Pancreas (tissue), 10 donors: ENCODE measurements around the gene FAT1. TPM values are rescaled to one million over a fixed set of nuclear protein-coding genes. Genes with fewer than 3 reads are reported as not detected.
A peak's percentile ranks its signal among the peaks of the same experiment; 100 is the strongest.

Experiments used
- ATAC-seq, 4 donors: fragments of 200-7000 bp; cut with Tn5 transposase; one replicate each; pipeline versions ENCODE4 v1.8.0 to v1.9.1; 2020; ENCODE audit warnings: mild to moderate bottlenecking in 4 of 4, moderate library complexity in 4 of 4
- DNase-seq, 6 donors: peaks; one replicate each; pipeline ENCODE4 v3.0.0-alpha.2; 2020
- FAIRE-seq: peaks from 2 replicates; lab custom pipeline; 2012; peaks lifted over from hg19 to GRCh38; lab: Jason Lieb, UNC
- H3K27ac ChIP-seq, 4 donors: fragments of 200-600 bp; sonication (generic); 1 replicate in 3 of 4; 2 replicates in 1 of 4; pipeline versions ENCODE4 v1.5.0 to v1.8.0; 2020
- H3K27me3 ChIP-seq, 4 donors: fragments of 200-600 bp; one replicate each; pipeline ENCODE4 v1.8.0; 2021
- H3K36me3 ChIP-seq, 3 donors: fragments of 200-600 bp; sonication (generic) in 1 of 3; one replicate each; pipeline versions ENCODE4 v1.5.0 to v1.8.0; 2020 to 2021
- H3K4me1 ChIP-seq, 3 donors: fragments of 200-600 bp; one replicate each; pipeline ENCODE4 v1.8.0; 2021
- H3K4me3 ChIP-seq, 4 donors: fragments of 200-600 bp; sonication (generic) in 2 of 4; one replicate each; pipeline versions ENCODE4 v1.5.0 to v1.8.0; 2020 to 2021
- H3K9me3 ChIP-seq, 4 donors: fragments of 200-600 bp; one replicate each; pipeline ENCODE4 v1.8.0; 2021
- WGBS, 2 donors: extraction: QIAGEN DNeasy Blood & Tissue Kit; methylation state at CpG; one replicate each; pipeline ENCODE4 v1.1.7; 2013; 5-methylcytosine and 5-hydroxymethylcytosine counted together
- intact Hi-C, 3 donors: fragments of 100-400 bp; cut with DNase I; formaldehyde crosslinking; loops; one replicate each; pipeline versions ENCODE4 v1.11.1 to v1.14.2; 2022
- polyA plus RNA-seq, 2 donors: library from polyadenylated mRNA; stranded (reverse); fragments of 200-250 nt; gene quantifications; one replicate each; pipeline ENCODE4 v1.2.3, GENCODE V29; 2013
- total RNA-seq, 6 donors: library from RNA; stranded (reverse); fragmentation: NEBNext Ultra II Directional in 4 of 6; extraction: Animal tissue kit (Norgen Biotek cat#: 25700) in 4 of 6; gene quantifications; one replicate each; pipeline versions ENCODE4 v1.2.1 to v1.2.4, GENCODE V29; 2021 to 2023
- TF ChIP-seq, protein P1 (sequence below), 4 donors: fragments of 200-600 bp; sonication (generic) in 3 of 4; IDR thresholded peaks; one replicate each; pipeline versions ENCODE4 v1.5.0 to v1.8.0; 2021; ENCODE audit warnings: antibody characterized with exemption in 4 of 4
- donor health status: healthy with polysubstance abuse.
- donor health status: DM: no; HTN: no; CAD: no; lungs with moderate emphysema.
- donor health status: DM: no; HTN: no; CAD: no.
- donor health status: control.
- donor health status: control.
- donor health status: Bipolar disorder and iron deficiency.
- donor health status: DM: yes; HTN: yes; CAD: no.
- donor health status: DM: no; HTN: no; CAD: no.
- donor health status: DM: no; HTN: no; CAD: no.
- donor health status: DM: yes; HTN: yes; CAD: no.

FAT1 gene
- total and polyA plus RNA-seq, 8 donors: 16.9 to 91.6 (median 59.3) TPM

DNA sequence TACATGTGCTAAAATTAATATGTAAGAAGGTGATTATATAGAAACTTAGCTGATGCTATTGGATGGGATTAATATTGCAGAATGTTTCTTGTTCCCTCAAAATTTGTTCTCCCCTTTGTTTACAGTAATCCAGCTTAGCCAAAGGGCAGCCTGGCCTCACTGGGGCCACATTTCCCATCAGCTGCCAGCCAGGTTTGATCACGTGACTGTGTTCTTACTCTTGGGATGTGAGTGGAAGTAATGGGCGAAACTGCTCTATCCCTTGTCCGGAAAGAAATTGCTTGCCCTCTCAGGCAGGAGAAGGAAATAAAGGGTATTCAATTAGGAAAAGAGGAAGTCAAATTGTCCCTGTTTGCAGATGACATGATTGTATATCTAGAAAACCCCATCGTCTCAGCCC is 44.1 kb upstream of the FAT1 start:
- H3K27me3 ChIP-seq: no peaks in the 10 kb centered on the region
- H3K36me3 ChIP-seq: no peaks in the 10 kb centered on the region
- intact Hi-C loops: no loop called here
- FAIRE-seq (no peak), DNase-seq (no peak), ATAC-seq (no peak)
- no peak overlapping the region for H3K4me3 ChIP-seq
- TF ChIP-seq, protein P1, sequence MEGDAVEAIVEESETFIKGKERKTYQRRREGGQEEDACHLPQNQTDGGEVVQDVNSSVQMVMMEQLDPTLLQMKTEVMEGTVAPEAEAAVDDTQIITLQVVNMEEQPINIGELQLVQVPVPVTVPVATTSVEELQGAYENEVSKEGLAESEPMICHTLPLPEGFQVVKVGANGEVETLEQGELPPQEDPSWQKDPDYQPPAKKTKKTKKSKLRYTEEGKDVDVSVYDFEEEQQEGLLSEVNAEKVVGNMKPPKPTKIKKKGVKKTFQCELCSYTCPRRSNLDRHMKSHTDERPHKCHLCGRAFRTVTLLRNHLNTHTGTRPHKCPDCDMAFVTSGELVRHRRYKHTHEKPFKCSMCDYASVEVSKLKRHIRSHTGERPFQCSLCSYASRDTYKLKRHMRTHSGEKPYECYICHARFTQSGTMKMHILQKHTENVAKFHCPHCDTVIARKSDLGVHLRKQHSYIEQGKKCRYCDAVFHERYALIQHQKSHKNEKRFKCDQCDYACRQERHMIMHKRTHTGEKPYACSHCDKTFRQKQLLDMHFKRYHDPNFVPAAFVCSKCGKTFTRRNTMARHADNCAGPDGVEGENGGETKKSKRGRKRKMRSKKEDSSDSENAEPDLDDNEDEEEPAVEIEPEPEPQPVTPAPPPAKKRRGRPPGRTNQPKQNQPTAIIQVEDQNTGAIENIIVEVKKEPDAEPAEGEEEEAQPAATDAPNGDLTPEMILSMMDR (IDR thresholded peaks at IDR 0.05): no peak
- H3K9me3 ChIP-seq: no peaks in the 10 kb centered on the region
- 89 to 94% methylated on average over 3 of the region's 4 CpGs for WGBS, 2 donors
- H3K27ac ChIP-seq: no peak overlapping the region
- no peaks in the 10 kb centered on the region for H3K4me1 ChIP-seq

GRCh38 chr4:186765673-186766546 is 42.3 kb upstream of the FAT1 start:
- H3K4me1 ChIP-seq: no peaks in the 10 kb centered on the region
- TF ChIP-seq, protein P1 (IDR thresholded peaks at IDR 0.05): no peak
- no peaks in the 10 kb centered on the region for H3K36me3 ChIP-seq
- FAIRE-seq (no peak), ATAC-seq (peak in 3 of 4 donors; percentile 75 to 83 (median 76)), DNase-seq (peak in 1 of 6 donors; percentile 20)
- WGBS, 2 donors: 62 to 67% methylated on average over 18 of the region's 18 CpGs
- intact Hi-C loops: no loop called here
- no peaks in the 10 kb centered on the region for H3K9me3 ChIP-seq
- H3K4me3 ChIP-seq: no peak overlapping the region
- H3K27ac ChIP-seq: no peak overlapping the region
- H3K27me3 ChIP-seq: no peaks in the 10 kb centered on the region

DNA sequence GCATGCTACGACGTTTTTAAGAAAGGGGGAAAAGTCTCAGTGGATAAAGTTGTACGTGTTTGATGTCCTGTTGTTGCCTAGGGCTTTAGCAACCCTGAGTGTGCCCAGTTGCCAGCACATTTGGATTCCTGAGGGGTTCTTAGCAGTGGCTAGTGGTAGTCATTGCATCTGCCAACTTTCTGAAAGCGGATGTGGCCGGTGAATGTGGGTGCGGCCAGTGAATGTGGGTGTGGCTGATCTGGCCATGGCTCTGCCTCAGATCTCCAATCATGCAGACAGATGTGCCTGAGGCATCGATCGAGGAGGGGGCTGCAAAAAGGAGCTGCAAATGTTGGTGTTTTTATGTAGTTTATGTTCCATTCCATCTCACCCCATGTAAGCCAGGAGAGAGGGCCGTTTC is 41.5 kb upstream of the FAT1 start:
- H3K36me3 ChIP-seq: no peaks in the 10 kb centered on the region
- FAIRE-seq: no peak
- 78 to 80% methylated on average over 9 of the region's 9 CpGs for WGBS, 2 donors

GRCh38 chr4:186764457-186764856 is 40.8 kb upstream of the FAT1 start:
- H3K27me3 ChIP-seq: no peaks in the 10 kb centered on the region
- FAIRE-seq: no peak
- no peak for ATAC-seq
- no peaks in the 10 kb centered on the region for H3K4me1 ChIP-seq
- DNase-seq: no peak
- TF ChIP-seq, protein P1 (IDR thresholded peaks at IDR 0.05): no peak
- no peaks in the 10 kb centered on the region for H3K9me3 ChIP-seq
- WGBS, 2 donors: 92 to 96% methylated on average over 4 of the region's 4 CpGs
- intact Hi-C loops: no loop called here
- H3K27ac ChIP-seq: no peak overlapping the region
- H3K4me3 ChIP-seq: no peak overlapping the region
- no peaks in the 10 kb centered on the region for H3K36me3 ChIP-seq

More for the DNA sequence above, 41.5 kb upstream of the FAT1 start:
- Histone ChIP-seq H3K9me3 (no peaks in the 10 kb centered on the region), H3K4me3 (no peak overlapping the region), H3K4me1 (no peaks in the 10 kb centered on the region), H3K27me3 (no peaks in the 10 kb centered on the region), H3K27ac (no peak overlapping the region)
- DNase-seq: no peak
- intact Hi-C loops: no loop called here
- ATAC-seq: peak in 2 of 4 donors; percentile 48 to 72
- TF ChIP-seq, protein P1 (IDR thresholded peaks at IDR 0.05): no peak

DNA sequence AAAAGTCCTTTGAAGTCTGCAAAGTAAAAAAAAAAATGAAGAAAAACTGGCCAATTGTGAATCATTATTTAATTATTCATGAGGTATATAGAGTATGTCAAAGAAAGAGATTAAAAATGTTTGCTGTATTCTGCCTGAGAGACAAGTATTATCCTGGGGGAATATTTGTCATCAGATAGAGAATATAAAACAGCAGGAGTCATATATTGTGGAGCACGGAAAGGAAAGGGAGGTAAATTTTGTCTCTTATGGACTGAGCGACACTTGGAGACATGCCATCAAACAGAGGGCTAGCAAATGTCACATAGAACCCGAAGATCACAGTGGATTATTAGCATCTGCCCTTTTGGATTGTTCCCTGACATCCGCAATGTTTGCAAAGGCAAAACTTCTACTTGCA is 39.2 kb upstream of the FAT1 start:
- H3K36me3 ChIP-seq: no peaks in the 10 kb centered on the region
- 82 to 84% methylated on average over 4 of the region's 4 CpGs for WGBS, 2 donors
- ATAC-seq (no peak), DNase-seq (no peak), FAIRE-seq (no peak)
- H3K9me3 ChIP-seq: no peaks in the 10 kb centered on the region
- no peaks in the 10 kb centered on the region for H3K27me3 ChIP-seq
- TF ChIP-seq, protein P1 (IDR thresholded peaks at IDR 0.05): no peak
- H3K4me3 ChIP-seq: no peak overlapping the region
- H3K4me1 ChIP-seq: no peaks in the 10 kb centered on the region
- intact Hi-C loops: no loop called here
- H3K27ac ChIP-seq: no peak overlapping the region
